Right lung (tissue), 5 donors: ENCODE data around the gene ARSG. TPM values are rescaled to one million over a fixed set of nuclear protein-coding genes. Genes with fewer than 3 reads are reported as not detected.
"Not testable (repeated sequence)": the region's sequence is repeated elsewhere in the genome, so short reads cannot be mapped to it uniquely, and the experiment has no call there.

Experiments
- DNase-seq, 2 donors: peaks; one replicate each; pipeline ENCODE4 v3.0.0-alpha.2; 2013
- polyA plus RNA-seq, 5 donors: library from polyadenylated mRNA; unstranded; fragments of 120-200 nt; gene quantifications; one replicate each; pipeline versions ENCODE4 v1.2.1 to v1.2.3, GENCODE V29; 2013; ENCODE audit warnings: inconsistent platforms in 1 of 5, low replicate concordance in 1 of 5; ENCODE audit not compliant: insufficient read length in 5 of 5, insufficient read depth in 1 of 5

The ARSG gene
- polyA plus RNA-seq, 5 donors = 2.4 to 6.4 (median 4.1) TPM

- no peak for DNase-seq
Measured at GRCh38 chr17:68394608-68395331, 103.5 kb downstream of the ARSG start.

GRCh38 chr17:68396226-68397107, 105.2 kb downstream of the ARSG start:
- no peak for DNase-seq

- DNase-seq = no peak
Measured at GRCh38 chr17:68397108-68397536, 105.8 kb downstream of the ARSG start.

- DNase-seq = peak in 1 of 2 donors; percentile 48
Measured at GRCh38 chr17:68398691-68399637, 107.7 kb downstream of the ARSG start.

- DNase-seq = no peak
Measured at GRCh38 chr17:68399638-68400403, 108.5 kb downstream of the ARSG start.

- DNase-seq = no peak
Measured at GRCh38 chr17:68400404-68400735, 109.1 kb downstream of the ARSG start.

- no peak for DNase-seq
Measured at GRCh38 chr17:68401288-68401687, 110.0 kb downstream of the ARSG start.

GRCh38 chr17:68403122-68403521, 111.8 kb downstream of the ARSG start:
- no peak for DNase-seq

- not testable (repeated sequence) for DNase-seq
Measured at GRCh38 chr17:68403837-68404236, 112.5 kb downstream of the ARSG start.

GRCh38 chr17:68407656-68408055, 116.4 kb downstream of the ARSG start:
- DNase-seq = not testable (repeated sequence)

GRCh38 chr17:68413597-68414560, 122.6 kb downstream of the ARSG start:
- not testable (repeated sequence) for DNase-seq

GRCh38 chr17:68414901-68415300, 123.6 kb downstream of the ARSG start:
- not testable (repeated sequence) for DNase-seq

- no peak for DNase-seq
Measured at GRCh38 chr17:68417317-68417716, 126.0 kb downstream of the ARSG start.

GRCh38 chr17:68418876-68419275, 127.6 kb downstream of the ARSG start:
- DNase-seq = no peak

GRCh38 chr17:68420065-68420464, 128.8 kb downstream of the ARSG start:
- no peak for DNase-seq

GRCh38 chr17:68421486-68421885, 130.2 kb downstream of the ARSG start:
- no peak for DNase-seq

- DNase-seq = no peak
Measured at GRCh38 chr17:68422821-68423220, 131.5 kb downstream of the ARSG start.

- no peak for DNase-seq
Measured at GRCh38 chr17:68423251-68423650, 132.0 kb downstream of the ARSG start.

GRCh38 chr17:68424203-68424602, 132.9 kb downstream of the ARSG start:
- DNase-seq = no peak

GRCh38 chr17:68424861-68425260, 133.6 kb downstream of the ARSG start:
- no peak for DNase-seq
